HepG2 (cell line): ENCODE results near the gene CYSTM1. TPM values are rescaled to one million over a fixed set of nuclear protein-coding genes. Genes with fewer than 3 reads are reported as not detected.

Experiments
- BORCS8-MEF2B ChIP-seq: sonication (generic); formaldehyde crosslinking; IDR thresholded peaks from 2 replicates; pipeline ENCODE4 v1.8.0; 2022; ENCODE audit warnings: mild to moderate bottlenecking, missing genetic modification reagents
- CENPT ChIP-seq: sonication (generic); formaldehyde crosslinking; IDR thresholded peaks from 2 replicates; pipeline ENCODE4 v1.8.0; 2022; ENCODE audit warnings: low read depth, mild to moderate bottlenecking, moderate library complexity, missing genetic modification reagents
- ELF1 ChIP-seq: sonication (generic); formaldehyde crosslinking; IDR thresholded peaks from 2 replicates; pipeline ENCODE4 v1.4.0; 2020; ENCODE audit warnings: missing genetic modification reagents
- HMG20A ChIP-seq: IDR thresholded peaks from 2 replicates; pipeline ENCODE4 v1.6.1; 2016; ENCODE audit warnings: borderline replicate concordance
- HNF1A ChIP-seq, 2 experiments: sonication (generic) in 1 of 2; formaldehyde crosslinking in 1 of 2; IDR thresholded peaks; 2 replicates each; pipeline versions ENCODE4 v1.4.0 to v1.6.1; 2016 to 2020; ENCODE audit warnings: borderline replicate concordance in 1 of 2, low read depth in 1 of 2, mild to moderate bottlenecking in 1 of 2, missing genetic modification reagents in 1 of 2
- HOXA5 ChIP-seq: sonication (generic); formaldehyde crosslinking; IDR thresholded peaks from 2 replicates; pipeline ENCODE4 v1.4.0; 2020; ENCODE audit warnings: missing genetic modification reagents
- NONO ChIP-seq, 2 experiments: fragments of 450-650 bp in 1 of 2; sonication (generic) in 1 of 2; formaldehyde crosslinking in 1 of 2; IDR thresholded peaks in 1 of 2; conservative IDR thresholded peaks in 1 of 2; 2 replicates each; pipeline versions ENCODE4 v1.6.1 to v1.8.0; 2017 to 2022; ENCODE audit warnings: mild to moderate bottlenecking in 1 of 2, missing genetic modification reagents in 1 of 2, moderate library complexity in 1 of 2
- SKIL ChIP-seq: sonication (generic); formaldehyde crosslinking; IDR thresholded peaks from 2 replicates; pipeline ENCODE4 v1.8.0; 2022; ENCODE audit warnings: missing genetic modification reagents, mild to moderate bottlenecking, moderate library complexity, borderline replicate concordance
- SRSF9 ChIP-seq: fragments of 200-400 bp; formaldehyde crosslinking; IDR thresholded peaks from 2 replicates; pipeline ENCODE4 v1.6.1; 2018; ENCODE audit warnings: borderline replicate concordance, mild to moderate bottlenecking, low read depth, low read length; ENCODE audit not compliant: insufficient read depth, poor library complexity, severe bottlenecking
- TCF12 ChIP-seq, 2 experiments: fragments of 450-650 bp in 1 of 2; sonication (generic) in 1 of 2; formaldehyde crosslinking in 1 of 2; IDR thresholded peaks; 2 replicates each; pipeline versions ENCODE4 v1.6.1 to v1.8.0; 2017 to 2022; ENCODE audit warnings: antibody characterized with exemption in 1 of 2, mild to moderate bottlenecking in 1 of 2, missing genetic modification reagents in 1 of 2, moderate library complexity in 1 of 2
- THAP9 ChIP-seq: sonication (generic); formaldehyde crosslinking; IDR thresholded peaks from 2 replicates; pipeline ENCODE4; 2020; ENCODE audit warnings: missing genetic modification reagents, mild to moderate bottlenecking, borderline replicate concordance
- ZBTB14 ChIP-seq: sonication (generic); formaldehyde crosslinking; IDR thresholded peaks from 2 replicates; pipeline ENCODE4 v1.4.0; 2020; ENCODE audit warnings: missing genetic modification reagents
- ZBTB21 ChIP-seq: sonication (generic); formaldehyde crosslinking; IDR thresholded peaks from 2 replicates; pipeline ENCODE4 v1.4.0; 2020; ENCODE audit warnings: missing genetic modification reagents
- ZFP37 ChIP-seq: sonication (generic); formaldehyde crosslinking; IDR thresholded peaks from 2 replicates; pipeline ENCODE4 v1.4.0; 2020; ENCODE audit warnings: missing genetic modification reagents, borderline replicate concordance
- ZFY ChIP-seq: sonication (generic); formaldehyde crosslinking; IDR thresholded peaks from 2 replicates; pipeline ENCODE4 v1.4.0; 2020; ENCODE audit warnings: missing genetic modification reagents
- ZNF569 ChIP-seq: sonication (generic); formaldehyde crosslinking; IDR thresholded peaks from 2 replicates; pipeline ENCODE4 v1.5.0; 2020; ENCODE audit warnings: mild to moderate bottlenecking, missing genetic modification reagents, moderate library complexity, borderline replicate concordance
- ZNF879 ChIP-seq: sonication (generic); formaldehyde crosslinking; IDR thresholded peaks from 2 replicates; pipeline ENCODE4 v1.8.1; 2023; ENCODE audit warnings: missing genetic modification reagents
- polyA plus RNA-seq, 8 experiments: library from polyadenylated mRNA; depleted of rRNA in 3 of 8; stranded (reverse) in 7 of 8; unstranded in 1 of 8; fragments of >200 nt; fragmentation: Illumina TruSeq in 4 of 8; extraction: Trizol in 4 of 8; gene quantifications; 2 replicates each; pipeline versions ENCODE4 v1.2.1 to v1.2.3, GENCODE V29; 2011 to 2016; ENCODE audit warnings: low read depth in 4 of 8, missing spikeins in 1 of 8, mixed read lengths in 1 of 8; ENCODE audit not compliant: insufficient read depth in 1 of 8
- total RNA-seq, 5 experiments: library from RNA; depleted of rRNA; stranded (reverse); fragments of >200 nt; fragmentation: Illumina TruSeq; extraction: Trizol; gene quantifications; 2 replicates each; pipeline ENCODE4 v1.2.3, GENCODE V29; 2016; ENCODE audit warnings: low read depth in 1 of 5

CYSTM1 gene
- total and polyA plus RNA-seq, 2 of the 13 experiments (the other 11 are each of a cell fraction or from before 2014, with no cell fraction given) = 40.0 to 73.4 TPM

GRCh38 chr5:140145818-140146522, 29.0 kb upstream of the CYSTM1 start (continued):
- TF ChIP-seq ZBTB14 (CRISPR knock-in tag) = no peak
- no peak for TF ChIP-seq THAP9 (CRISPR knock-in tag)
- no peak for TF ChIP-seq TCF12 (IDR thresholded peaks at IDR 0.05)
- no peak for TF ChIP-seq TCF12 (CRISPR knock-in tag; IDR thresholded peaks at IDR 0.05)
- TF ChIP-seq HMG20A (CRISPR knock-in tag) = no peak
- no peak for TF ChIP-seq SRSF9
- no peak for TF ChIP-seq NONO (IDR thresholded peaks at IDR 0.05)
- TF ChIP-seq NONO (CRISPR knock-in tag; conservative IDR thresholded peaks at IDR 0.05) = peak; percentile 34; the same call in 1 of the 2 replicates
- TF ChIP-seq ZNF569 (CRISPR knock-in tag) = no peak
- no peak for TF ChIP-seq ZBTB21 (CRISPR knock-in tag)
- TF ChIP-seq ZFP37 (CRISPR knock-in tag) = no peak
- no peak for TF ChIP-seq SKIL
- TF ChIP-seq ZFY = 0 out of 2 replicates have a peak, but pooled peaks have one; percentile 22
- TF ChIP-seq HOXA5 (CRISPR knock-in tag) = no peak
- TF ChIP-seq ZNF879 (CRISPR knock-in tag) = no peak
- no peak for TF ChIP-seq CENPT
- no peak for TF ChIP-seq HNF1A (IDR thresholded peaks at IDR 0.05; ENCODE audit: low read depth)
- TF ChIP-seq HNF1A (CRISPR knock-in tag; IDR thresholded peaks at IDR 0.05; ENCODE audit: borderline replicate concordance) = no peak
- TF ChIP-seq ELF1 (CRISPR knock-in tag) = no peak
- TF ChIP-seq BORCS8-MEF2B (CRISPR knock-in tag) = 0 out of 2 replicates have a peak, but pooled peaks have one; percentile 44
